HEK293 (cell line): ENCODE measurements around the gene INO80.

Experiments
- CTCF ChIA-PET: fragments of 350-600 bp; formaldehyde crosslinking; extraction: SDS; loops from one replicate; lab custom pipeline; 2021; ENCODE audit warnings: antibody characterized with exemption; lab: Yijun Ruan, JAX
- POLR2A ChIA-PET: fragments of 300-600 bp; formaldehyde crosslinking; extraction: SDS; loops from one replicate; lab custom pipeline; 2020; ENCODE audit warnings: antibody characterized with exemption, inconsistent platforms; lab: Yijun Ruan, JAX
- H3K27ac ChIP-seq: fragments of 200-500 bp; sonication (Bioruptor generic); 2 replicates; pipeline ENCODE4 v1.5.1; 2014; ENCODE audit warnings: low read depth, low read length, control low read depth, inconsistent platforms; ENCODE audit errors: extremely low read depth
- H3K36me3 ChIP-seq, 2 experiments: fragments of 200-500 bp in 1 of 2; sonication (Bioruptor generic) in 1 of 2; 1 replicate in 1 of 2; 2 replicates in 1 of 2; pipeline ENCODE4 v1.5.1; 2014 to 2017; ENCODE audit warnings: inconsistent platforms in 2 of 2, low read length in 2 of 2; ENCODE audit not compliant: control insufficient read depth in 2 of 2, insufficient read depth in 1 of 2
- H3K4me1 ChIP-seq: fragments of 200-500 bp; sonication (Bioruptor generic); 2 replicates; pipeline ENCODE4 v1.5.1; 2014; ENCODE audit warnings: mild to moderate bottlenecking, low read length, inconsistent platforms; ENCODE audit not compliant: control insufficient read depth, insufficient read depth
- H3K4me3 ChIP-seq: 2 replicates; pipeline ENCODE4 v1.5.1; 2011; ENCODE audit warnings: low read depth, mild to moderate bottlenecking, control low read depth, low read length, moderate library complexity
- H3K9me3 ChIP-seq: fragments of 200-500 bp; sonication (Bioruptor generic); 2 replicates; pipeline ENCODE4 v1.5.1; 2014; ENCODE audit warnings: low read depth, low read length, inconsistent platforms; ENCODE audit not compliant: control insufficient read depth, insufficient read depth
- BCL6B ChIP-seq: fragments of 450-650 bp; formaldehyde crosslinking; IDR thresholded peaks from 2 replicates; pipeline ENCODE4 v1.5.1; 2017; ENCODE audit warnings: missing biosample characterization, missing genetic modification characterization
- MZF1 ChIP-seq: fragments of 450-650 bp; formaldehyde crosslinking; IDR thresholded peaks from 2 replicates; pipeline ENCODE4 v1.5.1; 2017; ENCODE audit warnings: missing biosample characterization, missing genetic modification characterization, borderline replicate concordance
- PBX3 ChIP-seq: sonication (generic); formaldehyde crosslinking; IDR thresholded peaks from 2 replicates; pipeline ENCODE4 v1.8.1; 2022; ENCODE audit warnings: mild to moderate bottlenecking, moderate library complexity, missing genetic modification reagents
- ZNF155 ChIP-seq: fragments of 450-650 bp; formaldehyde crosslinking; IDR thresholded peaks from 2 replicates; pipeline ENCODE4 v1.5.1; 2016; ENCODE audit warnings: missing biosample characterization, missing genetic modification characterization
- ZNF174 ChIP-seq: fragments of 450-650 bp; formaldehyde crosslinking; IDR thresholded peaks from 2 replicates; pipeline ENCODE4 v1.5.0; 2017; ENCODE audit warnings: missing biosample characterization, mild to moderate bottlenecking, missing genetic modification characterization
- ZNF311 ChIP-seq: fragments of 450-650 bp; formaldehyde crosslinking; IDR thresholded peaks from 2 replicates; pipeline ENCODE4 v1.5.1; 2017; ENCODE audit warnings: missing biosample characterization, missing genetic modification characterization, borderline replicate concordance
- ZNF341 ChIP-seq: fragments of 450-650 bp; formaldehyde crosslinking; IDR thresholded peaks from 2 replicates; pipeline ENCODE4; 2016; ENCODE audit warnings: low read depth, missing biosample characterization, missing genetic modification characterization
- ZNF391 ChIP-seq: fragments of 450-650 bp; formaldehyde crosslinking; IDR thresholded peaks from 2 replicates; pipeline ENCODE4 v1.5.1; 2016; ENCODE audit warnings: low read depth, missing biosample characterization, missing genetic modification characterization, borderline replicate concordance
- ZSCAN16 ChIP-seq: fragments of 450-650 bp; formaldehyde crosslinking; IDR thresholded peaks from 2 replicates; pipeline ENCODE4 v1.5.1; 2016; ENCODE audit warnings: missing biosample characterization, missing genetic modification characterization
- ZSCAN23 ChIP-seq: fragments of 450-650 bp; formaldehyde crosslinking; IDR thresholded peaks from 2 replicates; pipeline ENCODE4 v1.5.1; 2016; ENCODE audit warnings: missing biosample characterization, missing genetic modification characterization
- TF ChIP-seq, protein P1 (sequence below): fragments of 450-650 bp; formaldehyde crosslinking; IDR thresholded peaks from 2 replicates; pipeline ENCODE4 v1.5.0; 2017; ENCODE audit warnings: missing biosample characterization, missing genetic modification characterization, borderline replicate concordance
- TF ChIP-seq, protein P2 (sequence below): fragments of 450-650 bp; formaldehyde crosslinking; IDR thresholded peaks from 2 replicates; pipeline ENCODE4 v1.5.1; 2016; ENCODE audit warnings: missing biosample characterization, missing genetic modification characterization
- TF ChIP-seq, protein P3 (sequence below): fragments of 450-650 bp; formaldehyde crosslinking; IDR thresholded peaks from 2 replicates; pipeline ENCODE4 v1.5.1; 2016; ENCODE audit warnings: missing biosample characterization, missing genetic modification characterization, borderline replicate concordance

The INO80 gene

GRCh38 chr15:41001524-41002214, 114.4 kb downstream of the INO80 start:
- H3K4me1 ChIP-seq = no peaks in the 10 kb centered on the region
- POLR2A ChIA-PET = no interaction called here
- no peaks in the 10 kb centered on the region for H3K9me3 ChIP-seq
- CTCF ChIA-PET = interaction anchor here (0.6 kb wide), 1 partner anchor 14 kb away, joined by 3 read pairs; no protein-coding TSS in a partner anchor
- TF ChIP-seq ZNF341 (tag by site-specific recombination) = no peak
- peak; percentile 40; the same call in 1 of the 2 replicates for TF ChIP-seq BCL6B
- no peak overlapping the region for H3K27ac ChIP-seq
- H3K4me3 ChIP-seq = no peak overlapping the region
- H3K36me3 ChIP-seq = peaks cover 8 to 42% of the 10 kb centered on the region in 2 experiments; a peak in 2 of 3 replicates

- H3K36me3 ChIP-seq = peaks cover 8 to 46% of the 10 kb centered on the region in 2 experiments; a peak in 2 of 3 replicates
- no peak overlapping the region for H3K27ac ChIP-seq
- POLR2A ChIA-PET = no interaction called here
- CTCF ChIA-PET = no interaction called here
- no peaks in the 10 kb centered on the region for H3K9me3 ChIP-seq
- no peaks in the 10 kb centered on the region for H3K4me1 ChIP-seq
- no peak overlapping the region for H3K4me3 ChIP-seq
- TF ChIP-seq MZF1 (tag by site-specific recombination) = no peak
- TF ChIP-seq, protein P1, sequence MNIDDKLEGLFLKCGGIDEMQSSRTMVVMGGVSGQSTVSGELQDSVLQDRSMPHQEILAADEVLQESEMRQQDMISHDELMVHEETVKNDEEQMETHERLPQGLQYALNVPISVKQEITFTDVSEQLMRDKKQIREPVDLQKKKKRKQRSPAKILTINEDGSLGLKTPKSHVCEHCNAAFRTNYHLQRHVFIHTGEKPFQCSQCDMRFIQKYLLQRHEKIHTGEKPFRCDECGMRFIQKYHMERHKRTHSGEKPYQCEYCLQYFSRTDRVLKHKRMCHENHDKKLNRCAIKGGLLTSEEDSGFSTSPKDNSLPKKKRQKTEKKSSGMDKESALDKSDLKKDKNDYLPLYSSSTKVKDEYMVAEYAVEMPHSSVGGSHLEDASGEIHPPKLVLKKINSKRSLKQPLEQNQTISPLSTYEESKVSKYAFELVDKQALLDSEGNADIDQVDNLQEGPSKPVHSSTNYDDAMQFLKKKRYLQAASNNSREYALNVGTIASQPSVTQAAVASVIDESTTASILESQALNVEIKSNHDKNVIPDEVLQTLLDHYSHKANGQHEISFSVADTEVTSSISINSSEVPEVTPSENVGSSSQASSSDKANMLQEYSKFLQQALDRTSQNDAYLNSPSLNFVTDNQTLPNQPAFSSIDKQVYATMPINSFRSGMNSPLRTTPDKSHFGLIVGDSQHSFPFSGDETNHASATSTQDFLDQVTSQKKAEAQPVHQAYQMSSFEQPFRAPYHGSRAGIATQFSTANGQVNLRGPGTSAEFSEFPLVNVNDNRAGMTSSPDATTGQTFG = no peak
- TF ChIP-seq ZSCAN23 (tag by site-specific recombination) = no peak
- TF ChIP-seq ZSCAN16 (tag by site-specific recombination) = no peak
- TF ChIP-seq ZNF155 (tag by site-specific recombination) = no peak
- TF ChIP-seq, protein P2, sequence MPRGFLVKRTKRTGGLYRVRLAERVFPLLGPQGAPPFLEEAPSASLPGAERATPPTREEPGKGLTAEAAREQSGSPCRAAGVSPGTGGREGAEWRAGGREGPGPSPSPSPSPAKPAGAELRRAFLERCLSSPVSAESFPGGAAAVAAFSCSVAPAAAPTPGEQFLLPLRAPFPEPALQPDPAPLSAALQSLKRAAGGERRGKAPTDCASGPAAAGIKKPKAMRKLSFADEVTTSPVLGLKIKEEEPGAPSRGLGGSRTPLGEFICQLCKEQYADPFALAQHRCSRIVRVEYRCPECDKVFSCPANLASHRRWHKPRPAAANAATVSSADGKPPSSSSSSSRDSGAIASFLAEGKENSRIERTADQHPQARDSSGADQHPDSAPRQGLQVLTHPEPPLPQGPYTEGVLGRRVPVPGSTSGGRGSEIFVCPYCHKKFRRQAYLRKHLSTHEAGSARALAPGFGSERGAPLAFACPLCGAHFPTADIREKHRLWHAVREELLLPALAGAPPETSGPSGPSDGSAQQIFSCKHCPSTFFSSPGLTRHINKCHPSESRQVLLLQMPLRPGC (tag by site-specific recombination) = no peak
- no peak for TF ChIP-seq PBX3 (CRISPR knock-in tag)
- TF ChIP-seq ZNF391 (tag by site-specific recombination) = no peak
- TF ChIP-seq, protein P3, sequence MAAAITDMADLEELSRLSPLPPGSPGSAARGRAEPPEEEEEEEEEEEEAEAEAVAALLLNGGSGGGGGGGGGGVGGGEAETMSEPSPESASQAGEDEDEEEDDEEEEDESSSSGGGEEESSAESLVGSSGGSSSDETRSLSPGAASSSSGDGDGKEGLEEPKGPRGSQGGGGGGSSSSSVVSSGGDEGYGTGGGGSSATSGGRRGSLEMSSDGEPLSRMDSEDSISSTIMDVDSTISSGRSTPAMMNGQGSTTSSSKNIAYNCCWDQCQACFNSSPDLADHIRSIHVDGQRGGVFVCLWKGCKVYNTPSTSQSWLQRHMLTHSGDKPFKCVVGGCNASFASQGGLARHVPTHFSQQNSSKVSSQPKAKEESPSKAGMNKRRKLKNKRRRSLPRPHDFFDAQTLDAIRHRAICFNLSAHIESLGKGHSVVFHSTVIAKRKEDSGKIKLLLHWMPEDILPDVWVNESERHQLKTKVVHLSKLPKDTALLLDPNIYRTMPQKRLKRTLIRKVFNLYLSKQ (tag by site-specific recombination) = no peak
- TF ChIP-seq ZNF174 (tag by site-specific recombination) = no peak
- no peak for TF ChIP-seq ZNF311
- TF ChIP-seq, all 188 proteins: peak for 0
These were observed 116.9 kb downstream of the INO80 start for GRCh38 chr15:40999190-40999589.
